Transverse colon (tissue), 4 donors: Measurements from ENCODE around the gene FANCC. TPM values are rescaled to one million over a fixed set of nuclear protein-coding genes. Genes with fewer than 3 reads are reported as not detected.

Experiments
- DNase-seq: peaks from one replicate; pipeline ENCODE4 v3.0.0-alpha.2; 2019
- H3K27ac ChIP-seq, 4 donors: fragments of 200-600 bp; sonication (generic); 2 replicates each; pipeline ENCODE4 v1.5.1; 2016 to 2018; ENCODE audit warnings: inconsistent platforms in 4 of 4
- H3K27me3 ChIP-seq: fragments of 200-600 bp; sonication (generic); 2 replicates; pipeline ENCODE4 v1.5.1; 2017; ENCODE audit warnings: inconsistent platforms
- H3K36me3 ChIP-seq, 4 donors: fragments of 200-600 bp; sonication (generic); 2 replicates each; pipeline ENCODE4 v1.5.1; 2017 to 2019; ENCODE audit warnings: inconsistent platforms in 4 of 4
- H3K4me1 ChIP-seq, 4 donors: fragments of 200-600 bp; sonication (generic); 2 replicates each; pipeline ENCODE4 v1.5.1; 2017 to 2020; ENCODE audit warnings: inconsistent platforms in 4 of 4
- H3K4me3 ChIP-seq, 4 donors: fragments of 200-600 bp; sonication (generic); 1 replicate in 1 of 4; 2 replicates in 3 of 4; pipeline versions ENCODE4 v1.5.1 to v1.6.1; 2017 to 2019; ENCODE audit warnings: inconsistent platforms in 4 of 4
- H3K9me3 ChIP-seq, 2 donors: fragments of 200-600 bp; sonication (generic); 2 replicates each; pipeline ENCODE4 v1.5.1; 2017 to 2019; ENCODE audit warnings: inconsistent platforms in 2 of 2
- EP300 ChIP-seq: sonication (generic); formaldehyde crosslinking; IDR thresholded peaks from one replicate; pipeline ENCODE4 v1.6.1; 2017; ENCODE audit warnings: antibody characterized with exemption, low read depth
- POLR2A ChIP-seq: fragments of 450-650 bp; IDR thresholded peaks from one replicate; pipeline ENCODE4 v1.6.1; 2016; ENCODE audit warnings: antibody characterized with exemption, mild to moderate bottlenecking, moderate library complexity
- POLR2AphosphoS5 ChIP-seq, 3 donors: sonication (generic); formaldehyde crosslinking; IDR thresholded peaks; one replicate each; pipeline ENCODE4 v1.6.1; 2016; ENCODE audit warnings: antibody characterized with exemption in 3 of 3
- WGBS, 2 donors: methylation state at CpG; one replicate each; pipeline ENCODE4 v1.1.5; 2018; ENCODE audit warnings: low coverage in 1 of 2; 5-methylcytosine and 5-hydroxymethylcytosine counted together
- in situ Hi-C, 4 donors: fragments of 200-750 bp; cut with MboI; loops; one replicate each; pipeline versions ENCODE4 v1.15.0 to v1.15.1; 2017; ENCODE audit warnings: low sequenced_read_pairs in 3 of 4, low pct_ligation_motif_present in 1 of 4, low pct_unique_long_range_greater_than_20kb in 1 of 4
- intact Hi-C: fragments of 100-400 bp; cut with DNase I; formaldehyde crosslinking; loops from one replicate; pipeline ENCODE4 v1.15.1; 2023; ENCODE audit warnings: low total_unique reads
- total RNA-seq, 4 donors: library from RNA; depleted of rRNA; stranded (reverse); fragments of >200 nt; gene quantifications; one replicate each; pipeline ENCODE4 v1.1.0, GENCODE V29; 2016
- TF ChIP-seq, protein P1 (sequence below), 5 experiments: fragments of 200-600 bp in 3 of 5; fragments of 450-650 bp in 2 of 5; sonication (generic) in 3 of 5; IDR thresholded peaks; 1 replicate in 2 of 5; 2 replicates in 3 of 5; pipeline ENCODE4 v1.5.1; 2016 to 2017; ENCODE audit warnings: antibody characterized with exemption in 5 of 5, inconsistent platforms in 3 of 5, mild to moderate bottlenecking in 2 of 5, moderate library complexity in 1 of 5

The FANCC gene
- total RNA-seq, 4 donors from 2014 or later: 4.0 to 10.3 (median 9.5) TPM

DNA sequence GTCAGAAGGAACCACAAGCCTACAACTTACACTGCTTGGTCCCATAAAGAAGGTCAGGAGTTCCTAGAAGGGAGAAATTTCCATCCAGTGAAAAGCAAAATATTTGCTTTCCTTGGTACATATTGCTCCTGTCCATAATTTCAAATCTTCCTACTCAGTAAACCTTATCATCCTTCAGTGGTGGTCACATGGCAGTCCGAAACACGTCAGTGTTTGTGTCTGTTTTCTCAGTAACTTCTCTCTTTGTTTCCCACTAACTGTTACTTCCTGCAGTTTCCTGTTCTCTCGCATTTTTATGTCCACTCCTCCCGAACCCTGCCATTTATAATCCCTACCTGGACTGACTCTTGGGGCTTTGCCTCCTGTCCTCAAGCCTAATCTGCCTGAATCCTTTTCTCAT lies 129.1 kb downstream of the FANCC start:
- peak overlapping the region; percentile 36 to 73 (median 46) for H3K27ac ChIP-seq
- DNase-seq: no peak
- 54 to 70% methylated on average over 4 of the region's 4 CpGs for WGBS, 2 donors

DNA sequence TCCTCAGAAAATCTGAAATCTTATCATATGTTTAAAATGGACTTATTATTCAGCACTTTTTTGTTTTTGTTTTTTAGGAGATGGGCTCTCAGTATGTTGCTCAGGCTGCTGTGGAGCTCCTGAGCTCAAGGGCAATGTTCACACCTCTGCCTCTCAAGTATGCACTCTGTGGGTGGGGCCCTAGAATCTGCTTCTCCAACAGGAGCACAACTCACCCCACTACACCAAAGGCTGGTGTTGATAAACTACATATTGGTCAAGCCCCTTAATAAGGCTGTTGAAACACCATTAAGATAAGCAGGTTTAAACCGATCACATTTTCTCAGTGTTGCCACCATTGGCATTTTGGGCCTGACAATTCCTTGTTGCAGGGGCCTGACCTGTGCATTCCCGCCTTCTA lies 131.6 kb downstream of the FANCC start:
- intact Hi-C loops (no loop called here), in situ Hi-C loops (no loop called here)
- Histone ChIP-seq H3K9me3 (no peaks in the 10 kb centered on the region), H3K27me3 (no peaks in the 10 kb centered on the region), H3K4me1 (peaks cover 0 to 18% (median 13%) of the 10 kb centered on the region in 4 donors), H3K36me3 (no peaks in the 10 kb centered on the region), H3K27ac (no peak overlapping the region), H3K4me3 (no peak overlapping the region)
- no peak for DNase-seq
- TF ChIP-seq, protein P1, sequence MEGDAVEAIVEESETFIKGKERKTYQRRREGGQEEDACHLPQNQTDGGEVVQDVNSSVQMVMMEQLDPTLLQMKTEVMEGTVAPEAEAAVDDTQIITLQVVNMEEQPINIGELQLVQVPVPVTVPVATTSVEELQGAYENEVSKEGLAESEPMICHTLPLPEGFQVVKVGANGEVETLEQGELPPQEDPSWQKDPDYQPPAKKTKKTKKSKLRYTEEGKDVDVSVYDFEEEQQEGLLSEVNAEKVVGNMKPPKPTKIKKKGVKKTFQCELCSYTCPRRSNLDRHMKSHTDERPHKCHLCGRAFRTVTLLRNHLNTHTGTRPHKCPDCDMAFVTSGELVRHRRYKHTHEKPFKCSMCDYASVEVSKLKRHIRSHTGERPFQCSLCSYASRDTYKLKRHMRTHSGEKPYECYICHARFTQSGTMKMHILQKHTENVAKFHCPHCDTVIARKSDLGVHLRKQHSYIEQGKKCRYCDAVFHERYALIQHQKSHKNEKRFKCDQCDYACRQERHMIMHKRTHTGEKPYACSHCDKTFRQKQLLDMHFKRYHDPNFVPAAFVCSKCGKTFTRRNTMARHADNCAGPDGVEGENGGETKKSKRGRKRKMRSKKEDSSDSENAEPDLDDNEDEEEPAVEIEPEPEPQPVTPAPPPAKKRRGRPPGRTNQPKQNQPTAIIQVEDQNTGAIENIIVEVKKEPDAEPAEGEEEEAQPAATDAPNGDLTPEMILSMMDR (IDR thresholded peaks at IDR 0.05): no peak
- no peak for TF ChIP-seq POLR2A
- no peak for TF ChIP-seq POLR2AphosphoS5 (IDR thresholded peaks at IDR 0.05)
- no peak for TF ChIP-seq EP300
- 94 to 100% methylated on average over 2 of the region's 2 CpGs for WGBS, 2 donors

More for the DNA sequence above, 129.1 kb downstream of the FANCC start:
- Histone ChIP-seq H3K36me3 (no peaks in the 10 kb centered on the region), H3K4me1 (peaks cover 0 to 18% (median 13%) of the 10 kb centered on the region in 4 donors), H3K27me3 (no peaks in the 10 kb centered on the region), H3K9me3 (no peaks in the 10 kb centered on the region), H3K4me3 (no peak overlapping the region)
- in situ Hi-C loops: no loop called here
- no peak for TF ChIP-seq POLR2AphosphoS5 (IDR thresholded peaks at IDR 0.05)
- intact Hi-C loops: no loop called here

DNA sequence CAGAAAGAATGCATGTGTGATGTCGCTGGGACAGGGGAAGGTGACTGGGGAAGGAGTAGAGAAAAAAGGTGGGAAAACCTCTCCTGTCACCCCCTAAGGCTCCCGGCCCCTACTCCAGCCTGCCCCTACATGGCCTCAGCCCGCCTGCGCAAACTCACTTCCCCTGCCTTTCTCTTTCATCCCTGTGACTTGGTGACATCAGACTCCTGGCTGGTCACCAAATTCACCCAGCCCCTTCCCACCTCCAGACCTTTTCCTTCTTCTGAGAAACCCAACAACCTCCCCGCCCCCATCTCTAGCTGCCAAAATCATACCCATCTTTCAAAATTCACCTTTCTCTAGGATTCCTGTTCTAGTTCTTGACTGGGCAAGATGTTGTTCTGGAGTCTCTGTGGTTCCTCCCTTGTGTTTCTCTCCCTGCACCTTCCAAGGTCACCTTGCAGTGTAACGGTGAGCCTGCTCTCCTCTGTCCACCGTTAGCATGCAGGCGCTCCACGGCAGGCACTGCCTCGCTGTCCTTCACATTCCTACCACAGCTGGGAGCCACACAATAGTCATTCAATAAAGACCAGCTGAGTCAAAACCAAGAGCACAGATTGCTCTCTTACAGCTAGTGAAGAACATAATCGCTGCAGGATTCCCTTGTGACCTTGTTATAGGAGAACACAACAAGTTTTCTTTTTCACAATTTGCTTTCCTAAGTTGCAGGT lies 134.5 kb downstream of the FANCC start:
- DNase-seq: no peak
- WGBS, 2 donors: 90 to 93% methylated on average over 5 to 11 of the region's 11 CpGs

DNA sequence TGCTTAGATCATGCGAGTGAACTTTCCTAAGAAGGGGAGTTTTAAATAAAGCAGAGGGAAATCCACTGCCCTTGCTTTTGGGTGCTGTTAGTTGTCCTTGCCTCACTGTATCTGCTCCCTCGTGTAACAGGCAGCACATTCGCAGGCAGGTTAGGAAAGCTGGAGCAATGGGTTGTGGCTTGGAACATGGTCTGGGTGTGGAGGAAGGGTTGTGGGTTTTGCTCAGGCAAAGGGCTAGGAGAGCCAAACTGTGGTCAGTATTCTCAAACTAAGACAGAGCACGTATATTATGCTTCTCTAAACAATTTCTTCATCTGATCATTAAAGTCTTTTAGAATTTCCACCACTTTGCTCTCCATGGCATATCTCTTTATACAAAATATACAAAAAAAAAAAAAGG lies 135.7 kb downstream of the FANCC start:
- Histone ChIP-seq H3K27me3 (no peaks in the 10 kb centered on the region), H3K4me1 (no peaks in the 10 kb centered on the region), H3K36me3 (no peaks in the 10 kb centered on the region), H3K4me3 (no peak overlapping the region), H3K9me3 (no peaks in the 10 kb centered on the region), H3K27ac (no peak overlapping the region)
- DNase-seq: no peak
- intact Hi-C loops: no loop called here
- 82 to 85% methylated on average over 3 to 4 of the region's 4 CpGs for WGBS, 2 donors
- in situ Hi-C loops: no loop called here
- TF ChIP-seq EP300: no peak

More for the DNA sequence above, 134.5 kb downstream of the FANCC start:
- Histone ChIP-seq H3K27me3 (no peaks in the 10 kb centered on the region), H3K4me1 (no peaks in the 10 kb centered on the region), H3K4me3 (no peak overlapping the region), H3K9me3 (no peaks in the 10 kb centered on the region), H3K27ac (no peak overlapping the region), H3K36me3 (no peaks in the 10 kb centered on the region)
- TF ChIP-seq, protein P1 (IDR thresholded peaks at IDR 0.05): peak in 1 of 5 experiments; percentile 19
- no peak for TF ChIP-seq POLR2AphosphoS5 (IDR thresholded peaks at IDR 0.05)
- intact Hi-C loops (no loop called here), in situ Hi-C loops (no loop called here)

DNA sequence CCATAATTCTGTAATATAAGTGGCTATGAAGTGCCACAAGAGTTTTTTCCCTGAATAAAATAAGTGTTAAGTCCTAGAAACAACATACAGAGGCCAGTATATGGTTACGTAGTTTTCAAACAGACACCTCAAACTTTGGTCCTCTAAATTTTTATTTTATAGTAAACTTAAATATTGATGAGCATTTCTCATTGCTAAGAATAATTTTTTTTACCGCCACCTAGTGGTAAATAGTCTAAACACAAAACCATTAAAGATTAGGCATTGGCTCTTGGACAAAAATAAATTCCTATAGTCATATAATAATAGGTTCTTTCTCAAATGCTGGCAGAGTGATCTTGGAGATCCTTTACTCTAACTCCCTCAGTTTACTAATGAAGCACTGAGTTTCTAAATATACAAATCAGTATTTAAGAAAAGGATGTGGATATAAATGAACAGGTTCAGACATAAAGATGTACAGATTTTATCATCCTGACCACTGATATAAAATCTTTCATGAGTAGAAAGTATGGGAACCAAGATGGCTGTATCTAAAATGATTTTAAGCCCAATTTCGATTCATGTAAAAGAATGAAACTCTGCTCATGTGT lies 136.2 kb downstream of the FANCC start:
- TF ChIP-seq, protein P1 (IDR thresholded peaks at IDR 0.05): peak in 4 of 5 experiments; percentile 39 to 55 (median 50)
- no peak for TF ChIP-seq POLR2AphosphoS5 (IDR thresholded peaks at IDR 0.05)
- no peak overlapping the region for H3K27ac ChIP-seq
- no peaks in the 10 kb centered on the region for H3K36me3 ChIP-seq
- H3K9me3 ChIP-seq: no peaks in the 10 kb centered on the region
- H3K27me3 ChIP-seq: no peaks in the 10 kb centered on the region
- no peak overlapping the region for H3K4me3 ChIP-seq
- in situ Hi-C loops: no loop called here
- intact Hi-C loops: no loop called here
- H3K4me1 ChIP-seq: no peaks in the 10 kb centered on the region
- WGBS, 2 donors: 65 to 69% methylated on average over 3 of the region's 3 CpGs
- no peak for DNase-seq
